Neural crest cell (in vitro differentiated cells): Measurements from ENCODE around the gene METTL21C. TPM values are rescaled to one million over a fixed set of nuclear protein-coding genes. Genes with fewer than 3 reads are reported as not detected.

ENCODE experiments used
- DNase-seq: peaks from one replicate; pipeline ENCODE4 v3.0.0; 2021; ENCODE audit warnings: low read depth, mixed read lengths, low spot score
- H3K27ac Mint-ChIP-seq: one replicate; pipeline ENCODE4 v1.8.0; 2021; ENCODE audit warnings: mild to moderate bottlenecking, mixed read lengths; ENCODE audit not compliant: unreplicated experiment
- H3K27me3 Mint-ChIP-seq: 2 replicates; pipeline ENCODE4 v1.8.0; 2021; ENCODE audit warnings: low read depth, mild to moderate bottlenecking, mixed read lengths
- H3K36me3 Mint-ChIP-seq: 2 replicates; pipeline ENCODE4 v1.8.0; 2021; ENCODE audit warnings: low read depth, mild to moderate bottlenecking, mixed read lengths
- H3K4me1 Mint-ChIP-seq: 2 replicates; pipeline ENCODE4 v1.8.0; 2021; ENCODE audit warnings: mixed read lengths
- H3K4me3 Mint-ChIP-seq: one replicate; pipeline ENCODE4 v1.8.0; 2021; ENCODE audit warnings: mild to moderate bottlenecking, mixed read lengths
- H3K9me3 Mint-ChIP-seq: 2 replicates; pipeline ENCODE4 v1.8.0; 2021; ENCODE audit warnings: mixed read lengths
- CTCF ChIP-seq: fragments of 200-600 bp; sonication (generic); conservative IDR thresholded peaks from 2 replicates; pipeline ENCODE4 v1.5.0; 2021; ENCODE audit warnings: antibody characterized with exemption, mild to moderate bottlenecking
- total RNA-seq: library from RNA; stranded (reverse); gene quantifications from 2 replicates; pipeline ENCODE4 v1.2.1, GENCODE V29; 2021

Gene METTL21C
- total RNA-seq, 1 donor from 2014 or later = not detected

GRCh38 chr13:102683637-102684036 is 11.2 kb downstream of the METTL21C start:
- no peak overlapping the region for H3K27ac Mint-ChIP-seq
- no peak for TF ChIP-seq CTCF
- H3K36me3 Mint-ChIP-seq = peaks cover 10% of the 10 kb centered on the region
- no peak for DNase-seq
- no peaks in the 10 kb centered on the region for H3K9me3 Mint-ChIP-seq
- no peaks in the 10 kb centered on the region for H3K27me3 Mint-ChIP-seq
- no peak overlapping the region for H3K4me3 Mint-ChIP-seq
- peaks cover 7% of the 10 kb centered on the region for H3K4me1 Mint-ChIP-seq

GRCh38 chr13:102682727-102683126 is 12.1 kb downstream of the METTL21C start:
- Mint-ChIP-seq H3K4me1 (no peaks in the 10 kb centered on the region), H3K9me3 (no peaks in the 10 kb centered on the region), H3K27me3 (no peaks in the 10 kb centered on the region), H3K36me3 (peaks cover 12% of the 10 kb centered on the region), H3K4me3 (no peak overlapping the region), H3K27ac (no peak overlapping the region)
- DNase-seq = no peak
- TF ChIP-seq CTCF = no peak

GRCh38 chr13:102682211-102682610 is 12.6 kb downstream of the METTL21C start:
- no peak for DNase-seq
- H3K27me3 Mint-ChIP-seq = no peaks in the 10 kb centered on the region
- no peak overlapping the region for H3K4me3 Mint-ChIP-seq
- H3K9me3 Mint-ChIP-seq = no peaks in the 10 kb centered on the region
- no peak overlapping the region for H3K27ac Mint-ChIP-seq
- TF ChIP-seq CTCF = no peak
- H3K4me1 Mint-ChIP-seq = no peaks in the 10 kb centered on the region
- peaks cover 16% of the 10 kb centered on the region for H3K36me3 Mint-ChIP-seq

GRCh38 chr13:102680842-102681740 is 13.8 kb downstream of the METTL21C start:
- Mint-ChIP-seq H3K27ac (no peak overlapping the region), H3K36me3 (peaks cover 17% of the 10 kb centered on the region), H3K9me3 (no peaks in the 10 kb centered on the region), H3K27me3 (no peaks in the 10 kb centered on the region), H3K4me1 (no peaks in the 10 kb centered on the region), H3K4me3 (no peak overlapping the region)
- TF ChIP-seq CTCF = no peak
- DNase-seq = no peak

GRCh38 chr13:102680133-102680717 is 14.6 kb downstream of the METTL21C start:
- Mint-ChIP-seq H3K27ac (no peak overlapping the region), H3K4me3 (no peak overlapping the region)

More at GRCh38 chr13:102680133-102680717, 14.6 kb downstream of the METTL21C start:
- Mint-ChIP-seq H3K9me3 (no peaks in the 10 kb centered on the region), H3K4me1 (no peaks in the 10 kb centered on the region), H3K27me3 (no peaks in the 10 kb centered on the region), H3K36me3 (peaks cover 17% of the 10 kb centered on the region)
- no peak for DNase-seq
- no peak for TF ChIP-seq CTCF
